ENCODE data around the gene RFNG.

Gene RFNG

DNA sequence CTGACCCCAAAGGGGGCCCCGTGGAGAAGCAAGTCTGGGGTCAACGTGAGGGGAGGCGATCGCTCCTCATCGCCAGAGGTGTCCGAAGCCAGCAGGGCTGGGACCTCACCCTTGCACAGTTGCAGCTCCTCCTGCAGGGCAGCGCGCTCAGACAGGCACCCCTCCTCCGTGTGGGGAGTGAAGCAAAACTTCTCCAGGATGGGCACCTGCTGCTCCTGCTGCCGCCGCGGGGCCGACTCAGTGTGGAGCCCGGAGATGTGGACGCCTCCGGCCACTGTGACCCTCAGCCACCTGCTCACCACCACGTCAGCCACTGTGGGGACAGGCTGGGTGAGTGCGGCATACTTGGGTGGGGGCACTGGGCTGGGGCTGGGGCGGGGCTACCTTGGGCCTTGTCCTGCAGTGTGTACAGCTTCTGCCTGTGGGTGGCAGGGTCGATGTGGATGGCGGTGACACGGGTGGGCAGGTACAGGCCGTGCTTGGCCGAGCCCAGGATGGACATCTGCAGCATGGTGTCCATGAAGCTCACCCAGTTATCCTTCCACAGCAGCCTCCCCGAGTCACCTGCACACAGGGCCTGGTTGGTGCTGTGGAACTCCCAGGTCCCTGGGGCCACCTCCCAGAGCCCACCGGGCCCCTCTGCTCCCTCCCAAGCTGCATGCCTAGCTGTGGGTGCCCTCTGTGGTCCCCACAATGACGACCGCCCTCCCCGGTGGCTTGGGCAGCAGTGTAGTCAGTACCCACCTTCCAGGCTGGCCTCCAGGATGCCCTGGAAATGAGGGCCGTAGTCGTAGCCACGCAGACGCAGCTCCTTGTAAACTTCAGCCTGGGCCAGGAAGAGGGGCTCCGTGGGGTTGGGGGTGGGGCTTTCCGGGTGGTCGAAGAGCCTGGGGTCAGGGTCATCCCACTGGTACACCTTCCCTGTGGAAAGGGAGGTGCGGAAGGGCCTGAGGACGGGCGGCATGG lies 35.6 kb upstream of the RFNG start:
- H3K27ac ChIP-seq (replicated peaks) = no peak overlapping the region
- peak in 1 of 2 experiments; percentile 34 for DNase-seq (ENCODE audit: low read depth in 1 of 2, low spot score in 1 of 2)
- H3K27me3 ChIP-seq (ENCODE audit: insufficient read depth, poor library complexity, severe bottlenecking) = no peaks in the 10 kb centered on the region
- TF ChIP-seq GABPA (IDR thresholded peaks at IDR 0.05; ENCODE audit: low read depth) (no peak), CTCF (IDR thresholded peaks at IDR 0.05; ENCODE audit: insufficient read depth, low read length) (no peak), POLR2AphosphoS5 (IDR thresholded peaks at IDR 0.05; ENCODE audit: low read depth) (no peak; the same call in none of the 2 replicates), SPI1 (IDR thresholded peaks at IDR 0.05; ENCODE audit: borderline replicate concordance, low read depth) (no peak)
- TF ChIP-seq, protein P1, sequence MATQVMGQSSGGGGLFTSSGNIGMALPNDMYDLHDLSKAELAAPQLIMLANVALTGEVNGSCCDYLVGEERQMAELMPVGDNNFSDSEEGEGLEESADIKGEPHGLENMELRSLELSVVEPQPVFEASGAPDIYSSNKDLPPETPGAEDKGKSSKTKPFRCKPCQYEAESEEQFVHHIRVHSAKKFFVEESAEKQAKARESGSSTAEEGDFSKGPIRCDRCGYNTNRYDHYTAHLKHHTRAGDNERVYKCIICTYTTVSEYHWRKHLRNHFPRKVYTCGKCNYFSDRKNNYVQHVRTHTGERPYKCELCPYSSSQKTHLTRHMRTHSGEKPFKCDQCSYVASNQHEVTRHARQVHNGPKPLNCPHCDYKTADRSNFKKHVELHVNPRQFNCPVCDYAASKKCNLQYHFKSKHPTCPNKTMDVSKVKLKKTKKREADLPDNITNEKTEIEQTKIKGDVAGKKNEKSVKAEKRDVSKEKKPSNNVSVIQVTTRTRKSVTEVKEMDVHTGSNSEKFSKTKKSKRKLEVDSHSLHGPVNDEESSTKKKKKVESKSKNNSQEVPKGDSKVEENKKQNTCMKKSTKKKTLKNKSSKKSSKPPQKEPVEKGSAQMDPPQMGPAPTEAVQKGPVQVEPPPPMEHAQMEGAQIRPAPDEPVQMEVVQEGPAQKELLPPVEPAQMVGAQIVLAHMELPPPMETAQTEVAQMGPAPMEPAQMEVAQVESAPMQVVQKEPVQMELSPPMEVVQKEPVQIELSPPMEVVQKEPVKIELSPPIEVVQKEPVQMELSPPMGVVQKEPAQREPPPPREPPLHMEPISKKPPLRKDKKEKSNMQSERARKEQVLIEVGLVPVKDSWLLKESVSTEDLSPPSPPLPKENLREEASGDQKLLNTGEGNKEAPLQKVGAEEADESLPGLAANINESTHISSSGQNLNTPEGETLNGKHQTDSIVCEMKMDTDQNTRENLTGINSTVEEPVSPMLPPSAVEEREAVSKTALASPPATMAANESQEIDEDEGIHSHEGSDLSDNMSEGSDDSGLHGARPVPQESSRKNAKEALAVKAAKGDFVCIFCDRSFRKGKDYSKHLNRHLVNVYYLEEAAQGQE (IDR thresholded peaks at IDR 0.05; ENCODE audit: insufficient replicate concordance, low read depth) = no peak
- H3K4me3 ChIP-seq (replicated peaks; ENCODE audit: insufficient read depth, low read length) = no peak overlapping the region

GRCh38 chr17:82085931-82086764 lies 34.5 kb upstream of the RFNG start:
- H3K27ac ChIP-seq (replicated peaks) = no peak overlapping the region
- TF ChIP-seq GABPA (IDR thresholded peaks at IDR 0.05; ENCODE audit: low read depth) (no peak), POLR2AphosphoS5 (IDR thresholded peaks at IDR 0.05; ENCODE audit: low read depth) (peak; percentile 40; the same call in 1 of the 2 replicates), SPI1 (IDR thresholded peaks at IDR 0.05; ENCODE audit: borderline replicate concordance, low read depth) (no peak)

DNA sequence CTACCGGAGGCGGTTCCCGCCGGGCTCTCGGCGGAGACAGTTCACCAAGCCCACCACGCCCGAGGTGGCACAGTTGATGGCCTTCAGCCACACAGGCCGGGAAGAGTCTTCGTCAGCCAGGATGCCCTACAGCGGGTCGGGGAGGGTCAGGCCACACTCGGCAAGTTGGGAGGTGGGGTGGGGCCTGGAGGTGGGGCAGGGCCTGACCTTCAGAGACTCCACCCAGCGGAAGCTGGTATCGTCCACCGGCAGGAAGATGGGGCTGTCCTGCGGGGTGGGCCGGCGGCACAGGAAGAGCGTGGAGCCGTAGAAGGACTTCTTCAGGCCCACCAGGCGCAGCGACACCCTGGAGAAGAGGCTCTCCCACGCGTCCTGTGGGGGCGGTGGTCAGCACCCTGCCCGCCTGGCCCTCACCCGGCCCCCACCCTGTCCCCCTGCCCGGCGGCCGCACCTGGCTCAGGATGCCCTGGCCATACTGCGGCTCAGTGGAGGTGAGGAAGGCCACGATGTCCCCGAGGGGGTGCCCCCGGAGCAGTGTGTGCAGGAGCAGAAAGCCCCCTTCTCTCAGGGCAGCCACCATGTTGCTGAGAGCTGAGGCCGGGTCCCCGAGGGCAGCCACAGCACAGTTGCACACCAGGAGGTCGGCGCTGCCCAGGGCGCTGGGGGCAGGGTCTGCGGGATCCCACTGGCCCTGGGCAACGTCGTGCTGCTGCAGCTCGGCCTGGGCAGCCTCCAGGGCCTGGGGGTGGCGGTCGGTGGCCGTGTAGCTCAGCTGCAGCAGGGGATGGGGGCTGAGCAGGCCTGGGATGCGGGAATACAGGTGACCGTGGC lies 33.6 kb upstream of the RFNG start:
- DNase-seq (ENCODE audit: low read depth in 1 of 2, low spot score in 1 of 2) = no peak
- TF ChIP-seq GABPA (IDR thresholded peaks at IDR 0.05; ENCODE audit: low read depth) = no peak
- no peak for TF ChIP-seq SPI1 (IDR thresholded peaks at IDR 0.05; ENCODE audit: borderline replicate concordance, low read depth)
- no peak for TF ChIP-seq CTCF (IDR thresholded peaks at IDR 0.05; ENCODE audit: insufficient read depth, low read length)
- no peak for TF ChIP-seq POLR2AphosphoS5 (IDR thresholded peaks at IDR 0.05; ENCODE audit: low read depth)
- TF ChIP-seq, protein P1 (IDR thresholded peaks at IDR 0.05; ENCODE audit: insufficient replicate concordance, low read depth) = no peak
- no peak overlapping the region for H3K4me3 ChIP-seq (replicated peaks; ENCODE audit: insufficient read depth, low read length)
- no peak overlapping the region for H3K27ac ChIP-seq (replicated peaks)
- no peaks in the 10 kb centered on the region for H3K27me3 ChIP-seq (ENCODE audit: insufficient read depth, poor library complexity, severe bottlenecking)

More at GRCh38 chr17:82085931-82086764, 34.5 kb upstream of the RFNG start:
- DNase-seq (ENCODE audit: low read depth in 1 of 2, low spot score in 1 of 2) = no peak
- Histone ChIP-seq H3K4me3 (replicated peaks; ENCODE audit: insufficient read depth, low read length) (no peak overlapping the region), H3K27me3 (ENCODE audit: insufficient read depth, poor library complexity, severe bottlenecking) (no peaks in the 10 kb centered on the region)
